CD14-positive monocyte (primary cell): ENCODE results near the gene DTNB. TPM values are rescaled to one million over a fixed set of nuclear protein-coding genes. Genes with fewer than 3 reads are reported as not detected.

Experiments used
- DNase-seq, 3 donors: peaks; one replicate each; pipeline ENCODE4 v3.0.0-alpha.2; 2011 to 2022
- H2AFZ ChIP-seq: 2 replicates; pipeline ENCODE4 v1.6.0; 2012; ENCODE audit warnings: mild to moderate bottlenecking, low read depth, low read length, inconsistent platforms; ENCODE audit not compliant: insufficient read depth, poor library complexity, severe bottlenecking
- H3K27ac ChIP-seq, 2 donors: 1 replicate in 1 of 2; 2 replicates in 1 of 2; pipeline ENCODE4 v1.5.1; 2012 to 2013; ENCODE audit warnings: low read length in 2 of 2, control low read depth in 1 of 2, inconsistent platforms in 1 of 2, low read depth in 1 of 2, mild to moderate bottlenecking in 1 of 2
- H3K27me3 ChIP-seq, 2 donors: one replicate each; pipeline versions ENCODE4 v1.6.0 to v1.6.1; 2011 to 2013; ENCODE audit warnings: low read length in 2 of 2; ENCODE audit not compliant: control insufficient read depth in 2 of 2, insufficient read depth in 2 of 2
- H3K36me3 ChIP-seq, 2 donors: replicated peaks in 1 of 2; 1 replicate in 1 of 2; 2 replicates in 1 of 2; pipeline versions ENCODE4 v1.5.1 to v1.6.1; 2012 to 2013; ENCODE audit warnings: low read length in 2 of 2, control low read depth in 1 of 2, inconsistent platforms in 1 of 2, mild to moderate bottlenecking in 1 of 2; ENCODE audit not compliant: insufficient read depth in 2 of 2, control insufficient read depth in 1 of 2
- H3K4me1 ChIP-seq, 2 donors: 1 replicate in 1 of 2; 2 replicates in 1 of 2; pipeline versions ENCODE4 v1.5.1 to v1.6.1; 2012 to 2013; ENCODE audit warnings: low read length in 2 of 2, control low read depth in 1 of 2, inconsistent platforms in 1 of 2, mild to moderate bottlenecking in 1 of 2, moderate library complexity in 1 of 2; ENCODE audit not compliant: insufficient read depth in 2 of 2, control insufficient read depth in 1 of 2
- H3K4me2 ChIP-seq: replicated peaks from 2 replicates; pipeline ENCODE3; 2012; ENCODE audit warnings: low read length, moderate library complexity, mild to moderate bottlenecking; ENCODE audit not compliant: poor library complexity, severe bottlenecking; ENCODE audit errors: extremely low read depth
- H3K4me3 ChIP-seq, 3 experiments: fragments of 200-600 bp in 1 of 3; sonication (generic) in 1 of 3; replicated peaks in 1 of 3; 1 replicate in 2 of 3; 2 replicates in 1 of 3; pipeline ENCODE4 v1.5.1; 2011 to 2013; ENCODE audit warnings: low read length in 3 of 3, mild to moderate bottlenecking in 3 of 3, control low read depth in 2 of 3, low read depth in 2 of 3, inconsistent platforms in 1 of 3, moderate library complexity in 1 of 3
- H3K79me2 ChIP-seq: 2 replicates; pipeline ENCODE4 v1.6.0; 2012; ENCODE audit warnings: mild to moderate bottlenecking, control low read depth, inconsistent platforms, low read length, moderate library complexity; ENCODE audit not compliant: insufficient read depth
- H3K9ac ChIP-seq: 2 replicates; pipeline ENCODE4 v1.6.0; 2017; ENCODE audit warnings: low read length, mild to moderate bottlenecking; ENCODE audit not compliant: insufficient read depth, poor library complexity, severe bottlenecking
- H3K9me3 ChIP-seq, 2 donors: replicated peaks in 1 of 2; 1 replicate in 1 of 2; 2 replicates in 1 of 2; pipeline versions ENCODE4 v1.5.1 to v1.6.1; 2012 to 2013; ENCODE audit warnings: low read length in 2 of 2, control low read depth in 1 of 2; ENCODE audit not compliant: control insufficient read depth in 1 of 2, insufficient read depth in 1 of 2
- H4K20me1 ChIP-seq: 2 replicates; pipeline ENCODE4 v1.6.0; 2012; ENCODE audit warnings: mild to moderate bottlenecking, low read length, control low read depth, moderate library complexity; ENCODE audit not compliant: insufficient read depth
- H3K27ac Mint-ChIP-seq, 7 donors: one replicate each; pipeline ENCODE4 v1.8.0; 2020; ENCODE audit warnings: mild to moderate bottlenecking in 7 of 7, mixed read lengths in 7 of 7, moderate library complexity in 6 of 7, inconsistent platforms in 2 of 7
- H3K27me3 Mint-ChIP-seq, 3 donors: one replicate each; pipeline ENCODE4 v1.8.0; 2021 to 2022; ENCODE audit warnings: low read depth in 3 of 3, mild to moderate bottlenecking in 3 of 3, mixed read lengths in 3 of 3, moderate library complexity in 3 of 3, inconsistent platforms in 1 of 3
- H3K36me3 Mint-ChIP-seq, 2 donors: one replicate each; pipeline ENCODE4 v1.8.0; 2020; ENCODE audit warnings: mixed read lengths in 2 of 2, inconsistent platforms in 1 of 2, mild to moderate bottlenecking in 1 of 2
- H3K4me1 Mint-ChIP-seq: one replicate; pipeline ENCODE4 v1.8.0; 2020; ENCODE audit warnings: mild to moderate bottlenecking, mixed read lengths
- H3K4me3 Mint-ChIP-seq, 2 donors: one replicate each; pipeline ENCODE4 v1.8.0; 2020; ENCODE audit warnings: mild to moderate bottlenecking in 2 of 2, mixed read lengths in 2 of 2, moderate library complexity in 1 of 2
- H3K9me3 Mint-ChIP-seq, 7 donors: one replicate each; pipeline ENCODE4 v1.8.0; 2020 to 2022; ENCODE audit warnings: mixed read lengths in 7 of 7, mild to moderate bottlenecking in 6 of 7, moderate library complexity in 6 of 7, inconsistent platforms in 2 of 7
- CTCF ChIP-seq: fragments of 200-600 bp; IDR thresholded peaks from one replicate; pipeline ENCODE4 v1.8.0; 2022; ENCODE audit warnings: antibody characterized with exemption, mild to moderate bottlenecking
- WGBS: methylation state at CpG from one replicate; pipeline ENCODE4 v1.1.5; 2013; ENCODE audit warnings: missing lambda C conversion rate; ENCODE audit not compliant: insufficient coverage; 5-methylcytosine and 5-hydroxymethylcytosine counted together
- intact Hi-C, 2 donors: fragments of 100-400 bp; cut with micrococcal nuclease; formaldehyde crosslinking; loops; one replicate each; pipeline versions ENCODE4 v1.15.0 to v1.15.1; 2023
- polyA plus RNA-seq, 3 donors: library from polyadenylated mRNA; depleted of rRNA in 1 of 3; unstranded in 2 of 3; stranded (reverse) in 1 of 3; fragments of 300-500 nt in 2 of 3; fragments of >200 nt in 1 of 3; fragmentation: Illumina TruSeq in 2 of 3; gene quantifications; 1 replicate in 2 of 3; 2 replicates in 1 of 3; pipeline ENCODE4 v1.2.3, GENCODE V29; 2012 to 2021

DTNB gene
- polyA plus RNA-seq, 3 donors: 3.0 to 4.2 (median 3.3) TPM

- Mint-ChIP-seq H3K4me3 (no peak overlapping the region), H3K9me3 (peaks cover 0 to 3% (median 2%) of the 10 kb centered on the region in 7 donors), H3K27me3 (peaks cover 0 to 3% (median 1%) of the 10 kb centered on the region in 3 donors), H3K4me1 (no peaks in the 10 kb centered on the region), H3K27ac (no peak overlapping the region), H3K36me3 (peaks cover 6 to 11% of the 10 kb centered on the region in 2 donors)
- no peak for DNase-seq
- no CpG with 5 or more reads among the region's 3 CpGs for WGBS
- intact Hi-C loops: no loop called here
- Histone ChIP-seq H3K4me3 (no peak overlapping the region), H2AFZ (no peak overlapping the region), H4K20me1 (no peaks in the 10 kb centered on the region), H3K36me3 (no peaks in the 10 kb centered on the region), H3K79me2 (no peaks in the 10 kb centered on the region), H3K9me3 (no peaks in the 10 kb centered on the region), H3K4me1 (no peaks in the 10 kb centered on the region), H3K9ac (no peak overlapping the region), H3K27me3 (no peaks in the 10 kb centered on the region), H3K27ac (no peak overlapping the region), H3K4me2 (no peak overlapping the region)
- TF ChIP-seq CTCF: no peak
Observed at GRCh38 chr2:25642298-25642697, 31.1 kb downstream of the DTNB start.

GRCh38 chr2:25639696-25640095, 33.7 kb downstream of the DTNB start:
- Histone ChIP-seq H3K27me3 (no peaks in the 10 kb centered on the region), H3K9me3 (no peaks in the 10 kb centered on the region), H3K27ac (no peak overlapping the region), H3K36me3 (no peaks in the 10 kb centered on the region), H4K20me1 (no peaks in the 10 kb centered on the region), H3K4me2 (no peak overlapping the region), H2AFZ (no peak overlapping the region), H3K9ac (no peak overlapping the region), H3K79me2 (no peaks in the 10 kb centered on the region), H3K4me1 (no peaks in the 10 kb centered on the region), H3K4me3 (no peak overlapping the region)
- intact Hi-C loops: no loop called here
- no peak for DNase-seq
- Mint-ChIP-seq H3K27ac (peak overlapping the region in 1 of 7 donors; percentile 33), H3K36me3 (peaks cover 6 to 7% of the 10 kb centered on the region in 2 donors), H3K9me3 (peaks cover 0 to 3% (median 2%) of the 10 kb centered on the region in 7 donors), H3K4me1 (no peaks in the 10 kb centered on the region), H3K27me3 (peaks cover 0 to 3% (median under 1%) of the 10 kb centered on the region in 3 donors), H3K4me3 (no peak overlapping the region)
- 97% methylated on average over 15 of the region's 17 CpGs for WGBS
- no peak for TF ChIP-seq CTCF
